Ishikawa (cell line): ENCODE measurements around the gene RLN3.
A peak's percentile ranks its signal among the peaks of the same experiment; 100 is the strongest.

ENCODE experiments used
- CEBPB ChIP-seq: IDR thresholded peaks from 2 replicates; pipeline ENCODE4 v1.6.1; 2012
- CREB1 ChIP-seq: IDR thresholded peaks from 2 replicates; pipeline ENCODE4 v1.6.1; 2012; ENCODE audit warnings: low read depth
- EGR1 ChIP-seq: IDR thresholded peaks from 2 replicates; pipeline ENCODE4 v1.6.1; 2012
- EP300 ChIP-seq: IDR thresholded peaks from 2 replicates; pipeline ENCODE4 v1.6.1; 2012; ENCODE audit warnings: borderline replicate concordance
- FOXM1 ChIP-seq: IDR thresholded peaks from 2 replicates; pipeline ENCODE4 v1.6.1; 2012; ENCODE audit warnings: low read depth, borderline replicate concordance
- MAX ChIP-seq: IDR thresholded peaks from 2 replicates; pipeline ENCODE4 v1.6.1; 2012
- NFIC ChIP-seq: IDR thresholded peaks from 2 replicates; pipeline ENCODE4 v1.6.1; 2012
- RAD21 ChIP-seq: IDR thresholded peaks from 2 replicates; pipeline ENCODE4 v1.6.1; 2012; ENCODE audit warnings: low read depth
- REST ChIP-seq: IDR thresholded peaks from 2 replicates; pipeline ENCODE4 v1.6.1; 2012; ENCODE audit warnings: low read depth, mild to moderate bottlenecking
- TAF1 ChIP-seq: IDR thresholded peaks from 2 replicates; pipeline ENCODE4 v1.6.1; 2012; ENCODE audit warnings: low read depth, mild to moderate bottlenecking
- TCF12 ChIP-seq: IDR thresholded peaks from 2 replicates; pipeline ENCODE4 v1.6.1; 2012; ENCODE audit warnings: low read depth
- TEAD4 ChIP-seq: IDR thresholded peaks from 2 replicates; pipeline ENCODE4 v1.6.1; 2012
- YY1 ChIP-seq: IDR thresholded peaks from 2 replicates; pipeline ENCODE4 v1.6.1; 2012; ENCODE audit warnings: low read depth
- ZBTB7A ChIP-seq: IDR thresholded peaks from 2 replicates; pipeline ENCODE4 v1.6.1; 2012; ENCODE audit warnings: low read depth
- TF ChIP-seq, protein P1 (sequence below): IDR thresholded peaks from 2 replicates; pipeline ENCODE4 v1.6.1; 2012

Gene RLN3

GRCh38 chr19:14063105-14063504, 35.2 kb downstream of the RLN3 start:
- TF ChIP-seq TAF1 (no peak), REST (no peak), CEBPB (0 out of 2 replicates have a peak, but pooled peaks have one; percentile 11), RAD21 (no peak), FOXM1 (no peak), ZBTB7A (no peak), TEAD4 (no peak)

GRCh38 chr19:14066134-14066533, 38.2 kb downstream of the RLN3 start:
- TF ChIP-seq CEBPB, result no peak
- TF ChIP-seq TCF12, result no peak
- TF ChIP-seq FOXM1, result no peak
- no peak for TF ChIP-seq TEAD4
- TF ChIP-seq, protein P1, sequence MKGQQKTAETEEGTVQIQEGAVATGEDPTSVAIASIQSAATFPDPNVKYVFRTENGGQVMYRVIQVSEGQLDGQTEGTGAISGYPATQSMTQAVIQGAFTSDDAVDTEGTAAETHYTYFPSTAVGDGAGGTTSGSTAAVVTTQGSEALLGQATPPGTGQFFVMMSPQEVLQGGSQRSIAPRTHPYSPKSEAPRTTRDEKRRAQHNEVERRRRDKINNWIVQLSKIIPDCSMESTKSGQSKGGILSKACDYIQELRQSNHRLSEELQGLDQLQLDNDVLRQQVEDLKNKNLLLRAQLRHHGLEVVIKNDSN, result no peak
- no peak for TF ChIP-seq REST
- no peak for TF ChIP-seq EGR1
- TF ChIP-seq NFIC, result no peak
- no peak for TF ChIP-seq TAF1
- TF ChIP-seq EP300, result no peak
- no peak for TF ChIP-seq CREB1
- TF ChIP-seq MAX, result no peak
- TF ChIP-seq RAD21, result no peak
- TF ChIP-seq ZBTB7A, result no peak
- TF ChIP-seq YY1, result no peak

GRCh38 chr19:14070268-14071050, 42.5 kb downstream of the RLN3 start:
- no peak for TF ChIP-seq REST
- TF ChIP-seq, protein P1, result no peak

GRCh38 chr19:14072535-14073260, 44.8 kb downstream of the RLN3 start, which contains the start of gene MISP3:
TSS of gene MISP3 (plus strand) at chr19:14072786. CDS start at chr19:14073310, 524 bp downstream.
- peak; percentile 16 for TF ChIP-seq ZBTB7A
- TF ChIP-seq MAX, result no peak
